MM.1S (cell line): ENCODE measurements around the gene CFAP97D1.

Experiments used
- EZH2phosphoT487 ChIP-seq: fragments of 300-600 bp; sonication (generic); IDR thresholded peaks from 2 replicates; pipeline ENCODE4 v1.6.1; 2018; ENCODE audit warnings: antibody characterized with exemption, low read length
- TF ChIP-seq, protein P1 (sequence below): fragments of 300-600 bp; sonication (generic); IDR thresholded peaks from 2 replicates; pipeline ENCODE4 v1.5.1; 2016; ENCODE audit warnings: antibody characterized with exemption, low read length, mixed read lengths

DNA sequence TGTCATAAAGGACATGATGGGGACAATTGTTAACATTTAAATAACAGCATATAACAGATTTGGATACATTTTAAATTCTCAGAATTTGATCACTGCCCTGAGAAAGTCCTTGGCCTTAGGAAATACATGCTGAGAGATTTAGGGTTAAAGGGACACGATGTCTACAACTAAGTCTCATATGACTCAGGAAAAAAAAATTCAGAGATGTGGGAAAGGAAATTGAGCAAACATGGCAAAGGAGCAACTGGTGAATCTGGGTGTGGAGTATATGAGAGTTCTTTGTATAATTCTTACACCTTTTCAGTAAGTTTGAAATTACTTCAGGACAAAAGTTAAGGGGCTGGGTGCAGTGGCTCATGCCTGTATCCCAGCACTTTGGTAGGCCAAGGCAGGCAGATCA is 34.5 kb downstream of the CFAP97D1 start:
- TF ChIP-seq, protein P1, sequence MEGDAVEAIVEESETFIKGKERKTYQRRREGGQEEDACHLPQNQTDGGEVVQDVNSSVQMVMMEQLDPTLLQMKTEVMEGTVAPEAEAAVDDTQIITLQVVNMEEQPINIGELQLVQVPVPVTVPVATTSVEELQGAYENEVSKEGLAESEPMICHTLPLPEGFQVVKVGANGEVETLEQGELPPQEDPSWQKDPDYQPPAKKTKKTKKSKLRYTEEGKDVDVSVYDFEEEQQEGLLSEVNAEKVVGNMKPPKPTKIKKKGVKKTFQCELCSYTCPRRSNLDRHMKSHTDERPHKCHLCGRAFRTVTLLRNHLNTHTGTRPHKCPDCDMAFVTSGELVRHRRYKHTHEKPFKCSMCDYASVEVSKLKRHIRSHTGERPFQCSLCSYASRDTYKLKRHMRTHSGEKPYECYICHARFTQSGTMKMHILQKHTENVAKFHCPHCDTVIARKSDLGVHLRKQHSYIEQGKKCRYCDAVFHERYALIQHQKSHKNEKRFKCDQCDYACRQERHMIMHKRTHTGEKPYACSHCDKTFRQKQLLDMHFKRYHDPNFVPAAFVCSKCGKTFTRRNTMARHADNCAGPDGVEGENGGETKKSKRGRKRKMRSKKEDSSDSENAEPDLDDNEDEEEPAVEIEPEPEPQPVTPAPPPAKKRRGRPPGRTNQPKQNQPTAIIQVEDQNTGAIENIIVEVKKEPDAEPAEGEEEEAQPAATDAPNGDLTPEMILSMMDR, result no peak
- TF ChIP-seq EZH2phosphoT487, result no peak
